ENCODE measurements around the gene AGO1.
"Not testable (repeated sequence)": the region's sequence is repeated elsewhere in the genome, so short reads cannot be mapped to it uniquely, and the experiment has no call there.

The AGO1 gene

GRCh38 chr1:35870651-35871309 is 12.2 kb upstream of the AGO1 start:
- DNase-seq, result no peak

- no peak for DNase-seq
Measured at GRCh38 chr1:35873243-35873750, 9.7 kb upstream of the AGO1 start.

- not testable (repeated sequence) for DNase-seq
Measured at GRCh38 chr1:35874115-35874514, 8.9 kb upstream of the AGO1 start.

- no peak for DNase-seq
Measured at GRCh38 chr1:35876988-35877387, 6.0 kb upstream of the AGO1 start.

GRCh38 chr1:35881850-35882273 is 1.1 kb upstream of the AGO1 start:
- no peak for DNase-seq

GRCh38 chr1:35882586-35882944 is 444 bp upstream of the AGO1 start:
- DNase-seq, result no peak

- DNase-seq, result no peak
Measured at GRCh38 chr1:35883635-35884101, 659 bp downstream of the AGO1 start.

- no peak for DNase-seq
Measured at GRCh38 chr1:35884934-35885333, 1.9 kb downstream of the AGO1 start.

- DNase-seq, result no peak
Measured at GRCh38 chr1:35885961-35886558, 3.1 kb downstream of the AGO1 start.

- no peak for DNase-seq
Measured at GRCh38 chr1:35886577-35887431, 3.8 kb downstream of the AGO1 start.

- DNase-seq, result no peak
Measured at GRCh38 chr1:35887508-35887907, 4.5 kb downstream of the AGO1 start.

GRCh38 chr1:35888255-35888654 is 5.2 kb downstream of the AGO1 start:
- no peak for DNase-seq

- not testable (repeated sequence) for DNase-seq
Measured at GRCh38 chr1:35888981-35889380, 6.0 kb downstream of the AGO1 start.

GRCh38 chr1:35893051-35893879 is 10.3 kb downstream of the AGO1 start:
- no peak for DNase-seq

- no peak for DNase-seq
Measured at GRCh38 chr1:35894183-35894582, 11.2 kb downstream of the AGO1 start.

- no peak for DNase-seq
Measured at GRCh38 chr1:35894656-35895055, 11.6 kb downstream of the AGO1 start.

- DNase-seq, result no peak
Measured at GRCh38 chr1:35899941-35900340, 16.9 kb downstream of the AGO1 start.

- no peak for DNase-seq
Measured at GRCh38 chr1:35901235-35901634, 18.2 kb downstream of the AGO1 start.

GRCh38 chr1:35902671-35903070 is 19.7 kb downstream of the AGO1 start:
- DNase-seq, result no peak

- no peak for DNase-seq
Measured at GRCh38 chr1:35914717-35915116, 31.7 kb downstream of the AGO1 start.

GRCh38 chr1:35915693-35916092 is 32.7 kb downstream of the AGO1 start:
- no peak for DNase-seq

- DNase-seq, result no peak
Measured at GRCh38 chr1:35923791-35924221, 40.8 kb downstream of the AGO1 start.

GRCh38 chr1:35924838-35925237 is 41.8 kb downstream of the AGO1 start:
- DNase-seq, result no peak
